Measurements from ENCODE around the gene USP12.
"Not testable (repeated sequence)": the region's sequence is repeated elsewhere in the genome, so short reads cannot be mapped to it uniquely, and the experiment has no call there.

The USP12 gene

DNA sequence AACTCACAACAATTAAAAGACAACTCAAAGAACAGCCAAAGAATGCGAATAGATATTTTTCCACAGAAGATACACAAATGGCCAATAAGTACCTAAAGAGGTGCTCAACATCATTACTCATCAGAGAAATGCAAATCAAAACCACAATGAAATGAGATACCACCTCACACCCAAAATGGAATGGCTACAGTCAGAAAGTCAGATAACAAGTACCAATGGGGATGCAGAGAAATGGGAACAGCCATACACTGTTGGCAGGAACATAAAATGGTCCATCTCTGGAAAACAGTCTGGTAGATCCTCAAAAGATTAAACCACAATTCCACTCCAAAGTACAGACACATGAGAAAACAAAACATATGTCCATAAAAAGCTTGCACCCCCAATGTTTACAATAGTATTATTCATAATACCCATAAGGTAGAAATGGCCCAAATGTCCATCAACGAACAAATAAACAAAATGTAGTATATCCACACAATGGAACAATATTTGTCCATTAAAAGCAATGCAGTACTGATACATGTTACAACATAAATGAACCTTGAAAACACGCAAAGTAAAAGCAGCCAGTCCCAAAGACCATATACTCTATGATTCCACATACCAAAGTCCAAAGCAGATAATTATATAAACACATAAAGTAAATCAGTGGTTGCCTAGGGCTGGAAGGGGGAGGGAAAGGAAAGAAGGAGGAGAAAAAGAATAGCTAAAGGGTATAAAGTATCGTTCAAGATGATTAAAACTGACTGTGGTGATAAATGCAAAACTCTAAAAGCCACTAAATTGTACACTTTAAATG is 19.6 kb downstream of the USP12 start:
- no peak for DNase-seq (ENCODE audit: low read depth in 2 of 2)

DNA sequence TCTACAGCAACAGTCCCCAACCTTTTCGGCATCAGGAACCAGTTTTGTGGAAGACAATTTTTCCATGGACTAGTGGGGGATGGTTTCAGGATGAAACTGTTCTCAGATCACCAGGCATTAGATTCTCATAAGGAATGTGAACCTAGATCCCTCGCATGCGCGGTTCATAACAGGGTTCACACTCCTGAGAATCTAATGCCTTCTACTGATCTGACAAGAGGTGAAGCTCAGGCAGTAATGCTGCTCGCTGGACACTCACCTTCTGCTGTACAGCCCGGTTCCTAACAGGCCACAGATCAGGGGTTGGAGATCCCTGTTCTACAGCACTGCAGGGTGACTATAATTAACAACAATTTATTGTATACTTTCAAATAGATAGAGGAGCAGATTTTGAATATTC is 21.9 kb downstream of the USP12 start:
- no peak for DNase-seq (ENCODE audit: low read depth in 2 of 2)

GRCh38 chr13:27148900-27149299 is 22.7 kb downstream of the USP12 start:
- no peak for DNase-seq (ENCODE audit: low read depth in 2 of 2)

DNA sequence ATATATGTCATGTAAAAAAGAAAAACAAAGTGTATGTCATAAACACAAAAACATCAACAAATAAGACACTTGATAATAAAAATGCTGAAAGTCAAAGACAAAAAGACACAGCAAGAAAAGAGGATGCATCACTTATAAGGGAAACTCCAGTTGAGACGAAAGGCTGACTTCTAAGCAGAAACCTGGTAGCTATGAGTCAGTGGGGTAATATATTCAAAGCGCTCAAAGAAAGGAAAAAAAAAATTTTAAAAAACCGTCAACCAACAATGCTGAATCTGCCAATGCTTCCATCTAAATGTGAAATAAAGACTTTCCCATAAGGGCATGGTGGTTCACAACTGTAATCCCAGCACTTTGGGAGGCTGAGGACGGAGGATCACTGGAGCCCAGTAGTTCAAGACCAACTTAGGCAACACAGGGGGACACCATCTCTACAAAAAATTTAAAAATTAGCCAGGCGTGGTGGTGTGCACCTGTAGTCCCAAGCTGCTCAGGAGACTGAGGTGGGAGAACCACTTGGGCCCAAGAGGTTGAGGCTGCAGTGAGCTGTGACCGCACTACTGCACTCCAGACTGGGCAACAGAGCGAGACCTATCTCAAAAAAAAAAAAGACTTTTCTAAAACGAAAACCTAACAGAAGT is 24.0 kb downstream of the USP12 start:
- DNase-seq (ENCODE audit: low read depth in 2 of 2): no peak

DNA sequence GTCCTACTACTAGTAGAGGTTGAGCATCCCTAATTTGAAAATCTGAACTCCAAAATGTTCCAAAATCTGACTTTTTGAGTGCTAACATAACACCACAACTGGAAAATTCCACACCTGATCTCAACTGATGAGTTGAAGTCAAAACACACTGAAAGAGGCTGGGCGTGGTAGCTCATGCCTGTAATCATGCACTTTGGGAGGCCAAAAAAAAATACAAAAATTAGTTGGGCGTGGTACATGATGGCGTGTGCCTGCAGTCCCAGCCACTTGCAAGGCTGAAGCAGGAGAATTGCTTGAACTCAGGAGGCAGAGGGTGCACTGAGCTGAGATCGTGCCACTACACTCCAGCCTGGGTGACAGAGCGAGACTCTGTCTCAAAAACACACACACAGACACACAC is 29.9 kb downstream of the USP12 start:
- DNase-seq (ENCODE audit: low read depth in 2 of 2): no peak

DNA sequence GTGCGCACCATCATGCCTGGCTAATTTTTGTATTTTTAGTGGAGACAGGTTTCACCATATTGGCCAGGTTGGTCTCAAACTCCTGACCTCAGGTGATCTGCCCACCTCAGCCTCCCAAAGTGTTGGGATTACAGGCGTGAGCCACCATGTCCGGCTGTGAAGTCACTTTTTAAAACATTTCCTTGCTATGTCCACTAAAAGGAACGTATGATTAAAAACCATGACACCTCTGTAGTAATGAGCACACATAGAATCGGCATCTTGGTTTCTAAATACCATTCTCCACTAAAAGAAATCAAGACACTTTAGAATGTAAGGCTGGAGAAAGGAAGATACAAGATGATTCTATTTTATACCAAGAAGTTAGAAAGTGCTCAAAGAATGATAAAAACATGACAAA is 30.5 kb downstream of the USP12 start:
- not testable (repeated sequence) for DNase-seq (ENCODE audit: low read depth in 2 of 2)

GRCh38 chr13:27140060-27140459 is 31.6 kb downstream of the USP12 start:
- no peak for DNase-seq (ENCODE audit: low read depth in 2 of 2)

GRCh38 chr13:27139565-27139964 is 32.0 kb downstream of the USP12 start:
- DNase-seq (ENCODE audit: low read depth in 2 of 2): no peak

- no peak for DNase-seq (ENCODE audit: low read depth in 2 of 2)
These were observed 33.0 kb downstream of the USP12 start for GRCh38 chr13:27138457-27139093.

DNA sequence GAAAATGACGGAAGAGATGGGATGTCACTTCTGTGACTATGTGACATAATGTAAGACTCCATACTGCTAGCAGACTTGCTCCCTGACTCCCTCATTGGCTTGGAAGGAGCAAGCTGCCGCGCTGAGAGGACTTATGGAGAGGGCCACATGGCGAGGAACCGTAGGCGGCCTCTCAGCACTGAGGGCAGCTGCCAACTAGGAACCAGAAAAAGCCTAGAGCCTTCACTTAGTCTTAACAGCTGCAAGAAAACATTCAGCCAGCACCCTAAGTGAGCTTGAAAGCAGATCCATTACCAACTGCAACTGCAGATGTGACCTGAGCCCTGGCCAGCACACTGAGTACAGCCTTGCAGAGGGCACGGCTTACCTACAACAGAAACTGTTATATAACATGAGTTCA is 33.9 kb downstream of the USP12 start:
- no peak for DNase-seq (ENCODE audit: low read depth in 2 of 2)

- DNase-seq (ENCODE audit: low read depth in 2 of 2): no peak
These were observed 36.6 kb downstream of the USP12 start for GRCh38 chr13:27135023-27135422.

DNA sequence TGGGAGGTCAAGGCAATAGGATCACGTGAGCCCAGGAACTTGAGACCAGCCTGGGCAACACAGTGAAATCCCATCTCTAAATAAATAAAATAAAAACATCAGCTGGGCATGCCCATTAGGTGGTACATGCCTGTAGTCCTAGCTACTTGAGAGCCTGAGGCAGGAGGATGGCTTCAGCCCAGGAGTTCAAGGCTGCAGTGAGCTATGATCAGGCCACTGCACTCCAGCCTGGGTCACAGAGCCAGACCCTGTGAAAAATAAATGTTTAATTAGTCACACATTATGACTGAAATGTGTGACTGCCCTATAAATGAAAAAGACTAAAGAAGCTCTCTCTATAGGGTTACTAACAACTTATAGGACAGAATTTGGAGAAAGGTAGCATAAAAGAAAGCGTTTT is 37.7 kb downstream of the USP12 start:
- no peak for DNase-seq (ENCODE audit: low read depth in 2 of 2)

GRCh38 chr13:27132538-27132937 is 39.1 kb downstream of the USP12 start:
- DNase-seq (ENCODE audit: low read depth in 2 of 2): no peak

- no peak for DNase-seq (ENCODE audit: low read depth in 2 of 2)
These were observed 39.7 kb downstream of the USP12 start for GRCh38 chr13:27131906-27132305.

DNA sequence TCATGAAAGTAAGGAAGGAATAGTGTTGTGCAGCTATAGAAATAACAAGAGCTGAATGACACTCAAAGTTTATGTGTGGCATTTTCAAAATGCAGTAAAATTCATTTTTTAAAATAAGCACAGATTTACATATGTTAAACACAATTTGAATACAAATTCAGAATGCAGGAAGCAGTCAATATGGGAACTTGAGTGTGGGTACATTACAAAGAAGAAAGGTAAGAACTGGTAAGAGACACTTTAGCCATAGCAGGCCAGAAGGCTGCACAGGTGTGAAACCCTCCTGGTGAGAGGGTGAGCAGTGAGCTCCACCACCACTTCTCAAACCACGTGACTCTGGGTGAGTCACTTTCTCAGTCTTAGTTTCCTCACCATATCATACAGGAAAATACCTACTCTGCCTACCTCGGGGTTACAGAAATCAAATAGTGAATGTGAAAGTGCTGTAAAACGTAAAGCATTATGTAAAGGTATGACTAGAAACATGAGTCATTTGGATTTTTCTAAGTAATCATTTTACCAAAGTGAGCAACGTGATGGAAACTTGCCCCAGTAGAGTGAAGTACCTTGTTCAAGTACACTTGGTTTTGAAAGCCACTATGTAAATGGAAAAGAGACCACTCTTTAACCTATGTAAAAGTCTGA is 40.5 kb downstream of the USP12 start:
- peak; percentile 70 to 72 for DNase-seq (ENCODE audit: low read depth in 2 of 2)

DNA sequence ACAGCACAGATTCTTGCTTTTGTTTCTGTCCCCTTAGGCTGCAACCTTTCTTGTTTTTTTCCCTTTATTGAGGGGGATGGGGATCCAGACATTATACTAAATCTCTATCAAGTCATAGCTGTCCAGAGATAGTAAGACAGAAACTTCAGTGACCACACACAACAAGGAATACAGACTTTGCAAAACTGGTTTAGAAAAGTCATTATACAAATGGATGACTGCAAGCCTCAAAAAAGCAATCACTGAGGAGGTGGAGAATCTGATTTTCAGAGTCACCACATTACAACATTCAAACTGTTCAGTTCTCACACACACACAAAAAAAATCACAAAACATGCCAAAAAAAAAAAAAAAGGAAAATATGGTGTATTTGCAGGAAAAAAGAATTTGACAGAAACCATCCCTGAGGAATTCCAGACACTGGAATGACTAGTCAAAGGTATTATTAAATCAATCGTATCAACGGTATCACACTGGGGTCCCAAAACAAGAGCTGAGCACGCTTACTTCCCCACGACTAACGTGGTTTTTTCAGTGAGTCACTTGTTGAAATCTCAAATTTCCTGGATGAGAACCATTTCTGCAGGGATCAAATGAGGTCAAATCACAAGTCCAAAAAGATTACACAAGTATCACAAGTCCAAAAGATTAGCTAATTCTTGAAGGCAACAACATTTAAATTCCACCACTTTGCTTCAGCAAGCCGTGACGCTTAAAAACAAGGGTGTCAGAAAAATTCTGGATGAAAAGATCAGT is 41.2 kb downstream of the USP12 start:
- DNase-seq (ENCODE audit: low read depth in 2 of 2): no peak

GRCh38 chr13:27128825-27129627 is 42.6 kb downstream of the USP12 start:
- no peak for DNase-seq (ENCODE audit: low read depth in 2 of 2)

- no peak for DNase-seq (ENCODE audit: low read depth in 2 of 2)
These were observed 44.8 kb downstream of the USP12 start for GRCh38 chr13:27126859-27127258.

- DNase-seq (ENCODE audit: low read depth in 2 of 2): no peak
These were observed 46.0 kb downstream of the USP12 start for GRCh38 chr13:27125357-27126282.

DNA sequence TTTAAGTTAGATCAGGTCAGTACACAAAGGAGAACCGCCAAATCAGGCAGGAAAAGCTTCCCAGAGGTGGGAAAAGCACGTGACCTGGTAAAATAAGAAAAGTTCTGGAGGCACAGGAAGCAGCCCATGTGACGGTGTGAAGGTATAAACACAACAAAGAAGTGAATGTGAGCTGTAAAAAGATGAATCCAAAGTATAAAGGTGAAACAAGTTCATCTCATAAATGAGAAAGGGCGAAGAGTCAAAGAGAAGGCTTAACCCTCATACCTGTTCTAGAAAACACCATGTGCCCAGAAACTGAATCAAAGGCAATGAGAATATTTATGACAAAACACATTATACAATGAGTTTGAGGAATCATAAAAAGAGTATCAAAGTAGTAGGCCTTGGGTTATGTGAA is 47.0 kb downstream of the USP12 start:
- no peak for DNase-seq (ENCODE audit: low read depth in 2 of 2)

Data from stimulated activated CD8-positive, alpha-beta memory T cell treated with anti-CD3 and anti-CD28 coated beads, Interleukin-15, amount 100 ng/mL, for 48 hours (primary cell).